ENCODE measurements around the gene GBF1.

GRCh38 chr10:102222797-102223196 lies 22.5 kb upstream of the GBF1 start:
- TF ChIP-seq, protein P1, sequence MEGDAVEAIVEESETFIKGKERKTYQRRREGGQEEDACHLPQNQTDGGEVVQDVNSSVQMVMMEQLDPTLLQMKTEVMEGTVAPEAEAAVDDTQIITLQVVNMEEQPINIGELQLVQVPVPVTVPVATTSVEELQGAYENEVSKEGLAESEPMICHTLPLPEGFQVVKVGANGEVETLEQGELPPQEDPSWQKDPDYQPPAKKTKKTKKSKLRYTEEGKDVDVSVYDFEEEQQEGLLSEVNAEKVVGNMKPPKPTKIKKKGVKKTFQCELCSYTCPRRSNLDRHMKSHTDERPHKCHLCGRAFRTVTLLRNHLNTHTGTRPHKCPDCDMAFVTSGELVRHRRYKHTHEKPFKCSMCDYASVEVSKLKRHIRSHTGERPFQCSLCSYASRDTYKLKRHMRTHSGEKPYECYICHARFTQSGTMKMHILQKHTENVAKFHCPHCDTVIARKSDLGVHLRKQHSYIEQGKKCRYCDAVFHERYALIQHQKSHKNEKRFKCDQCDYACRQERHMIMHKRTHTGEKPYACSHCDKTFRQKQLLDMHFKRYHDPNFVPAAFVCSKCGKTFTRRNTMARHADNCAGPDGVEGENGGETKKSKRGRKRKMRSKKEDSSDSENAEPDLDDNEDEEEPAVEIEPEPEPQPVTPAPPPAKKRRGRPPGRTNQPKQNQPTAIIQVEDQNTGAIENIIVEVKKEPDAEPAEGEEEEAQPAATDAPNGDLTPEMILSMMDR (IDR thresholded peaks at IDR 0.05), result no peak
- TF ChIP-seq POLR2A (IDR thresholded peaks at IDR 0.05), result no peak
- TF ChIP-seq POLR2AphosphoS5 (IDR thresholded peaks at IDR 0.05), result no peak

Measured in stomach (tissue), 4 donors.